PC-3 (cell line): ENCODE data around the gene HIGD1C. TPM values are rescaled to one million over a fixed set of nuclear protein-coding genes. Genes with fewer than 3 reads are reported as not detected.

Experiments
- ATAC-seq: fragments of 200-7000 bp; cut with Tn5 transposase; 2 replicates; pipeline ENCODE4 v1.9.1; 2020; ENCODE audit warnings: mild to moderate bottlenecking, moderate library complexity
- BruUV-seq: library from RNA; stranded (reverse); fragments of 400-500 nt; replicated peaks from 2 replicates; lab custom pipeline; 2021; lab: Mats Ljungman, UMichigan
- CTCF ChIA-PET: fragments of 300-600 bp; sonication (Branson Sonifier 250); formaldehyde crosslinking; loops from one replicate; lab custom pipeline; 2022; ENCODE audit warnings: antibody characterized with exemption; lab: Charles Lee
- POLR2A ChIA-PET: fragments of 300-600 bp; sonication (Branson Sonifier 250); formaldehyde crosslinking; loops from one replicate; lab custom pipeline; 2022; ENCODE audit warnings: antibody characterized with exemption; ENCODE audit not compliant: unreplicated experiment; lab: Charles Lee
- DNase-seq: peaks from one replicate; pipeline ENCODE4 v3.0.0-alpha.2; 2015
- H2AFZ ChIP-seq: fragments of 300-600 bp; sonication (generic); 2 replicates; pipeline ENCODE4 v1.6.0; 2016; ENCODE audit warnings: antibody characterized with exemption, low read length
- H3F3A ChIP-seq: fragments of 300-600 bp; sonication (generic); one replicate; pipeline ENCODE4 v1.6.0; 2017; ENCODE audit warnings: antibody characterized with exemption, low read length, control low read depth, mild to moderate bottlenecking; ENCODE audit not compliant: unreplicated experiment
- H3K27ac ChIP-seq: fragments of 300-600 bp; sonication (generic); 2 replicates; pipeline ENCODE4 v1.5.1; 2016; ENCODE audit warnings: mild to moderate bottlenecking, low read length
- H3K27me3 ChIP-seq: fragments of 300-600 bp; sonication (generic); 2 replicates; pipeline ENCODE4 v1.6.1; 2016; ENCODE audit warnings: low read length, mixed read lengths
- H3K36me3 ChIP-seq: fragments of 300-600 bp; sonication (generic); 2 replicates; pipeline ENCODE4 v1.6.1; 2016; ENCODE audit warnings: low read depth, mixed run types, low read length, mixed read lengths
- H3K4me1 ChIP-seq: fragments of 300-600 bp; sonication (generic); 2 replicates; pipeline ENCODE4 v1.5.1; 2016; ENCODE audit warnings: low read length; ENCODE audit not compliant: insufficient read depth
- H3K4me2 ChIP-seq: fragments of 300-600 bp; sonication (generic); 2 replicates; pipeline ENCODE4 v1.6.0; 2016; ENCODE audit warnings: low read length
- H3K4me3 ChIP-seq: fragments of 300-600 bp; sonication (generic); 2 replicates; pipeline ENCODE4 v1.5.1; 2016; ENCODE audit warnings: mild to moderate bottlenecking, low read length, mixed read lengths
- H3K79me2 ChIP-seq: fragments of 300-600 bp; sonication (generic); 2 replicates; pipeline ENCODE4 v1.6.1; 2017; ENCODE audit warnings: low read length, mixed read lengths
- H3K9ac ChIP-seq: fragments of 300-600 bp; sonication (generic); 2 replicates; pipeline ENCODE4 v1.6.0; 2016; ENCODE audit warnings: mild to moderate bottlenecking, low read length
- H3K9me2 ChIP-seq: fragments of 300-600 bp; sonication (generic); replicated peaks from 2 replicates; pipeline ENCODE4 v1.6.1; 2016; ENCODE audit warnings: mixed run types, low read length, mixed read lengths
- H3K9me3 ChIP-seq: fragments of 300-600 bp; sonication (generic); 2 replicates; pipeline ENCODE4 v1.6.1; 2016; ENCODE audit warnings: low read length, mixed read lengths
- H4K20me1 ChIP-seq: fragments of 300-600 bp; sonication (generic); 2 replicates; pipeline ENCODE4 v1.6.1; 2016; ENCODE audit warnings: low read length, mixed read lengths
- EZH2 ChIP-seq: fragments of 300-600 bp; sonication (generic); IDR thresholded peaks from one replicate; pipeline ENCODE4 v1.6.1; 2017; ENCODE audit warnings: antibody characterized with exemption, mild to moderate bottlenecking, low read length; ENCODE audit not compliant: unreplicated experiment
- EZH2phosphoT487 ChIP-seq: fragments of 300-600 bp; sonication (generic); IDR thresholded peaks from 2 replicates; pipeline ENCODE4 v1.6.1; 2018; ENCODE audit warnings: mild to moderate bottlenecking, antibody characterized with exemption, low read length, borderline replicate concordance
- intact Hi-C: fragments of 100-400 bp; cut with micrococcal nuclease; formaldehyde crosslinking; loops from 2 replicates; pipeline ENCODE4 v1.9.0; 2023
- total RNA-seq: library from RNA; depleted of rRNA; stranded (reverse); fragments of >200 nt; gene quantifications from 2 replicates; pipeline ENCODE4 v1.2.3, GENCODE V29; 2014
- TF ChIP-seq, protein P1 (sequence below): fragments of 300-600 bp; sonication (generic); conservative IDR thresholded peaks from 2 replicates; pipeline ENCODE4 v1.5.1; 2017; ENCODE audit warnings: antibody characterized with exemption, low read depth, mild to moderate bottlenecking, low read length

HIGD1C gene
- total RNA-seq, 1 experiment from 2014 or later = not detected

DNA sequence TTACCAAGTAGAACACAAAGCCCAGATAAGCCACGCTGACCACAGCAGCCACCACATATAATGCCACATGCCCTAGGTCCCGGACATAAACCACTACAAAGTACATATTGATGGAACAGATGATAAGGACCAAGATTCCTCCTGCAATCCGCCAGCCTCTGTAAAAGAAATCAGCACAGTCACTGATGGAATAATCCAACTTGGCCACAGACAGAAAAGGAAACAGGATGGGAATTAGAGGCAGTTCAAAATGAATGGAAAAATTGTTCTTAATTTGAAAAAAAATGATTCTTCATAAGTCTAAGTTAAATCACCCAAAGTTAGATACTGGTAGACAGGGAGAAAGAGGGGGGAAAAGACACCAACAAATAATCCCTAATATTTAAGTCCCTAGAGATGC lies 38.4 kb downstream of the HIGD1C start:
- no TSS peak for BruUV-seq
- H3K4me1 ChIP-seq = no peaks in the 10 kb centered on the region
- no peak overlapping the region for H3K27ac ChIP-seq
- H3K4me3 ChIP-seq = no peak overlapping the region
- ATAC-seq (no peak), DNase-seq (no peak)
- intact Hi-C loops = no loop called here
- H3K36me3 ChIP-seq = peaks cover 41% of the 10 kb centered on the region
- H2AFZ ChIP-seq = no peak overlapping the region
- H3K9ac ChIP-seq = no peak overlapping the region
- H3K27me3 ChIP-seq = no peaks in the 10 kb centered on the region
- H3K79me2 ChIP-seq = no peaks in the 10 kb centered on the region
- ChIA-PET CTCF (no interaction called here), POLR2A (no interaction called here)
- no peaks in the 10 kb centered on the region for H3K9me3 ChIP-seq
- TF ChIP-seq EZH2phosphoT487 = no peak
- no peak for TF ChIP-seq EZH2
- TF ChIP-seq, protein P1, sequence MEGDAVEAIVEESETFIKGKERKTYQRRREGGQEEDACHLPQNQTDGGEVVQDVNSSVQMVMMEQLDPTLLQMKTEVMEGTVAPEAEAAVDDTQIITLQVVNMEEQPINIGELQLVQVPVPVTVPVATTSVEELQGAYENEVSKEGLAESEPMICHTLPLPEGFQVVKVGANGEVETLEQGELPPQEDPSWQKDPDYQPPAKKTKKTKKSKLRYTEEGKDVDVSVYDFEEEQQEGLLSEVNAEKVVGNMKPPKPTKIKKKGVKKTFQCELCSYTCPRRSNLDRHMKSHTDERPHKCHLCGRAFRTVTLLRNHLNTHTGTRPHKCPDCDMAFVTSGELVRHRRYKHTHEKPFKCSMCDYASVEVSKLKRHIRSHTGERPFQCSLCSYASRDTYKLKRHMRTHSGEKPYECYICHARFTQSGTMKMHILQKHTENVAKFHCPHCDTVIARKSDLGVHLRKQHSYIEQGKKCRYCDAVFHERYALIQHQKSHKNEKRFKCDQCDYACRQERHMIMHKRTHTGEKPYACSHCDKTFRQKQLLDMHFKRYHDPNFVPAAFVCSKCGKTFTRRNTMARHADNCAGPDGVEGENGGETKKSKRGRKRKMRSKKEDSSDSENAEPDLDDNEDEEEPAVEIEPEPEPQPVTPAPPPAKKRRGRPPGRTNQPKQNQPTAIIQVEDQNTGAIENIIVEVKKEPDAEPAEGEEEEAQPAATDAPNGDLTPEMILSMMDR = no peak
- no peaks in the 10 kb centered on the region for H3K9me2 ChIP-seq
- no peaks in the 10 kb centered on the region for H4K20me1 ChIP-seq
- H3K4me2 ChIP-seq = no peak overlapping the region
- no peaks in the 10 kb centered on the region for H3F3A ChIP-seq

DNA sequence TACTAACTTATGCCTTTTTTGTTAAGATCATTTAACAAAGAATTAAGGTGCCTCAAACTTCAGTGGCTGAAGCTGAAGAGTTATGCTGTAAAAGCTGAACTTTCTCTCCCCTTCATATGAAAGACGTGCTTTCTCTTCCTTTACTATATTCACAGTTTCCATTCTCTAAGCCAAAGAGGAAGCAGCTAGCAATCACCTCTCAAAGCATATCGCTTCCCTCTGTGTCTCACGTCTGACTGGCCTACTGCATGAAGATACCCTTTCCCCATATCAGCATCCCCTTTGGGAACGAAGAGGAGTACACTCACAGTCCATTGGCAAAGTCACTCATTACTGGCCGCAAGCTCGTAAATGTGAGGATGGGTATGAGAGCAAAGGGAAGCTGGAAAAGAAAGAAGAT lies 38.9 kb downstream of the HIGD1C start:
- intact Hi-C loops = no loop called here
- no peaks in the 10 kb centered on the region for H3K27me3 ChIP-seq
- ATAC-seq = no peak
- H4K20me1 ChIP-seq = no peaks in the 10 kb centered on the region
- no peak for DNase-seq
- H3K9me3 ChIP-seq = no peaks in the 10 kb centered on the region
- ChIA-PET CTCF (no interaction called here), POLR2A (no interaction called here)
- no peak overlapping the region for H3K4me2 ChIP-seq
- TF ChIP-seq EZH2phosphoT487 (no peak), EZH2 (no peak)
- TF ChIP-seq, protein P1 = no peak
- H3K4me3 ChIP-seq = no peak overlapping the region
- H3K4me1 ChIP-seq = no peaks in the 10 kb centered on the region
- no peak overlapping the region for H2AFZ ChIP-seq
- no TSS peak for BruUV-seq
- no peak overlapping the region for H3K27ac ChIP-seq
- no peaks in the 10 kb centered on the region for H3F3A ChIP-seq
- H3K36me3 ChIP-seq = peaks cover 40% of the 10 kb centered on the region
- H3K9ac ChIP-seq = no peak overlapping the region
- H3K79me2 ChIP-seq = no peaks in the 10 kb centered on the region
- no peaks in the 10 kb centered on the region for H3K9me2 ChIP-seq

DNA sequence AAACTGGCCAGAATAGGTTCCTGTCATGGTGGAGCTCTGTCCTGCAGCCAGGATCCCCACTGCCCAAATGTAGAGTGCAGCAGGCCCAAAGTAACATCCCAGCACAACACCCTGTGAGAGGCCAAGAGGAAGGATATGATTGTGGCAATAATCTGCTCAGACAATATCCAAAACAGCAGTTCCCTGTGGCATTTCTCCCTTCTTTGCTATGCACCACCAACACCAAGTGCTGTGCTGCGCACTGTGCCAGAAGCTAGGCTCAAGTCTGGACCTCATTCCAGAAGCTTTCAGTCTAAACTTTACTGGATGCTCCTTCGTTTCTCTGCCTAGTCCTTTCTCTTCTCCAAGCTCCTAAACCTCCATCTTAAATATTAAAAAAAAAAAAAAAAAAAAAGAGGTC lies 40.5 kb downstream of the HIGD1C start:
- H3K4me3 ChIP-seq = no peak overlapping the region
- H3K9me3 ChIP-seq = no peaks in the 10 kb centered on the region
- POLR2A ChIA-PET = no interaction called here
- no peak overlapping the region for H3K9ac ChIP-seq
- no peaks in the 10 kb centered on the region for H3K9me2 ChIP-seq
- H3F3A ChIP-seq = no peaks in the 10 kb centered on the region
- TF ChIP-seq EZH2phosphoT487 (no peak), EZH2 (no peak)
- TF ChIP-seq, protein P1 = no peak
- no TSS peak for BruUV-seq
- H3K36me3 ChIP-seq = peaks cover 41% of the 10 kb centered on the region
- DNase-seq (no peak), ATAC-seq (no peak)
- H3K4me2 ChIP-seq = no peak overlapping the region
- H3K27ac ChIP-seq = no peak overlapping the region
- CTCF ChIA-PET = interaction anchor here (0.6 kb wide), 1 partner anchor 349 kb away, joined by 3 read pairs; no protein-coding TSS in a partner anchor
- H2AFZ ChIP-seq = no peak overlapping the region
- no peaks in the 10 kb centered on the region for H3K4me1 ChIP-seq
- intact Hi-C loops = no loop called here
- no peaks in the 10 kb centered on the region for H3K79me2 ChIP-seq
- H3K27me3 ChIP-seq = no peaks in the 10 kb centered on the region
- no peaks in the 10 kb centered on the region for H4K20me1 ChIP-seq
